H9 (cell line): ENCODE measurements around the gene CCDC7. TPM values are rescaled to one million over a fixed set of nuclear protein-coding genes. Genes with fewer than 3 reads are reported as not detected.

ENCODE experiments used
- DNase-seq: peaks from one replicate; pipeline ENCODE4 v3.0.0-alpha.2; 2017
- H2AFZ ChIP-seq: one replicate; pipeline ENCODE4 v1.6.1; 2013; ENCODE audit warnings: mild to moderate bottlenecking, low read length, control low read depth, moderate library complexity
- H2AK5ac ChIP-seq: 2 replicates; pipeline ENCODE4 v1.6.1; 2013; ENCODE audit warnings: low read length, control low read depth, mixed read lengths; ENCODE audit not compliant: insufficient read length
- H2BK120ac ChIP-seq: one replicate; pipeline ENCODE4 v1.6.1; 2013; ENCODE audit warnings: low read depth, mild to moderate bottlenecking, low read length, control low read depth, inconsistent platforms; ENCODE audit not compliant: poor library complexity, severe bottlenecking
- H2BK12ac ChIP-seq: 2 replicates; pipeline ENCODE4 v1.6.1; 2013; ENCODE audit warnings: low read length, control low read depth, mixed read lengths, low read depth; ENCODE audit not compliant: insufficient read length
- H2BK15ac ChIP-seq: 2 replicates; pipeline ENCODE4 v1.6.1; 2013; ENCODE audit warnings: low read depth, low read length, control low read depth
- H2BK20ac ChIP-seq: one replicate; pipeline ENCODE4 v1.6.1; 2013; ENCODE audit warnings: low read depth, mild to moderate bottlenecking, low read length, control low read depth, inconsistent platforms; ENCODE audit not compliant: poor library complexity, severe bottlenecking
- H2BK5ac ChIP-seq: 2 replicates; pipeline ENCODE4 v1.6.1; 2013; ENCODE audit warnings: low read length, control low read depth, mixed read lengths; ENCODE audit not compliant: insufficient read length
- H3K14ac ChIP-seq: 2 replicates; pipeline ENCODE4 v1.6.1; 2013; ENCODE audit warnings: low read length, control low read depth; ENCODE audit not compliant: insufficient read depth
- H3K18ac ChIP-seq: 2 replicates; pipeline ENCODE4 v1.6.1; 2013; ENCODE audit warnings: low read depth, mild to moderate bottlenecking, mixed read lengths, low read length, control low read depth; ENCODE audit not compliant: insufficient read length
- H3K23ac ChIP-seq: 2 replicates; pipeline ENCODE4 v1.6.1; 2013; ENCODE audit warnings: low read length, control low read depth, mixed read lengths, low read depth; ENCODE audit not compliant: insufficient read length
- H3K23me2 ChIP-seq: 2 replicates; pipeline ENCODE4 v1.6.1; 2013; ENCODE audit warnings: low read depth, mild to moderate bottlenecking, mixed read lengths, low read length, control low read depth; ENCODE audit not compliant: insufficient read length, poor library complexity, severe bottlenecking
- H3K27ac ChIP-seq: 2 replicates; pipeline ENCODE4 v1.5.1; 2013; ENCODE audit warnings: low read length, control low read depth, mixed read lengths, low read depth; ENCODE audit not compliant: insufficient read length
- H3K27me3 ChIP-seq: 2 replicates; pipeline ENCODE4 v1.6.1; 2013; ENCODE audit warnings: low read length, control low read depth, inconsistent platforms; ENCODE audit not compliant: insufficient read depth
- H3K4ac ChIP-seq: 2 replicates; pipeline ENCODE4 v1.6.1; 2013; ENCODE audit warnings: low read depth, mild to moderate bottlenecking, control low read depth, inconsistent platforms, low read length, moderate library complexity
- H3K4me1 ChIP-seq: 2 replicates; pipeline ENCODE4 v1.6.1; 2013; ENCODE audit warnings: low read length, control low read depth, inconsistent platforms; ENCODE audit not compliant: insufficient read depth
- H3K4me2 ChIP-seq: 2 replicates; pipeline ENCODE4 v1.6.1; 2013; ENCODE audit warnings: low read length, control low read depth, mixed read lengths; ENCODE audit not compliant: insufficient read length, insufficient read depth
- H3K56ac ChIP-seq: 2 replicates; pipeline ENCODE4 v1.6.1; 2013; ENCODE audit warnings: low read depth, mild to moderate bottlenecking, mixed read lengths, low read length, control low read depth; ENCODE audit not compliant: insufficient read length
- H3K79me1 ChIP-seq: 2 replicates; pipeline ENCODE4 v1.6.1; 2013; ENCODE audit warnings: low read depth, mild to moderate bottlenecking, moderate library complexity, low read length, control low read depth, inconsistent platforms; ENCODE audit not compliant: insufficient read depth, poor library complexity, severe bottlenecking
- H3K79me2 ChIP-seq: 2 replicates; pipeline ENCODE4 v1.6.1; 2013; ENCODE audit warnings: low read length, control low read depth, inconsistent platforms; ENCODE audit not compliant: insufficient read depth
- H3K9ac ChIP-seq: 2 replicates; pipeline ENCODE4 v1.6.1; 2013; ENCODE audit warnings: low read length, control low read depth, mixed read lengths; ENCODE audit not compliant: insufficient read length; ENCODE audit errors: extremely low read depth
- H3K9me3 ChIP-seq: one replicate; pipeline ENCODE4 v1.6.1; 2013; ENCODE audit warnings: low read depth, low read length, inconsistent platforms; ENCODE audit not compliant: control insufficient read depth
- H3T11ph ChIP-seq: one replicate; pipeline ENCODE4 v1.6.1; 2013; ENCODE audit warnings: mild to moderate bottlenecking, low read length, control low read depth, inconsistent platforms
- H4K20me1 ChIP-seq: one replicate; pipeline ENCODE4 v1.6.1; 2013; ENCODE audit not compliant: control insufficient read depth, insufficient read length, insufficient read depth
- H4K5ac ChIP-seq: 2 replicates; pipeline ENCODE4 v1.6.1; 2013; ENCODE audit warnings: low read depth, mild to moderate bottlenecking, mixed read lengths, low read length, control low read depth; ENCODE audit not compliant: insufficient read length
- H4K8ac ChIP-seq: replicated peaks from 2 replicates; pipeline ENCODE4 v1.6.1; 2013; ENCODE audit warnings: low read length, control low read depth, mixed read lengths, low read depth; ENCODE audit not compliant: insufficient read length
- H4K91ac ChIP-seq: 2 replicates; pipeline ENCODE4 v1.6.1; 2013; ENCODE audit warnings: low read depth, mild to moderate bottlenecking, moderate library complexity, mixed read lengths, low read length, control low read depth; ENCODE audit not compliant: insufficient read length
- H3K27ac Mint-ChIP-seq, 3 experiments: 2 replicates in 2 of 3; 3 replicates in 1 of 3; pipeline ENCODE4 v1.8.0; 2020 to 2021; ENCODE audit warnings: mixed read lengths in 3 of 3, mild to moderate bottlenecking in 1 of 3, moderate library complexity in 1 of 3
- H3K27me3 Mint-ChIP-seq: 2 replicates; pipeline ENCODE4 v1.8.0; 2021; ENCODE audit warnings: low read depth, mild to moderate bottlenecking, moderate library complexity, mixed read lengths
- H3K36me3 Mint-ChIP-seq, 3 experiments: 2 replicates in 2 of 3; 3 replicates in 1 of 3; pipeline ENCODE4 v1.8.0; 2020 to 2021; ENCODE audit warnings: low read depth in 3 of 3, mixed read lengths in 3 of 3; ENCODE audit not compliant: insufficient read depth in 1 of 3
- H3K4me1 Mint-ChIP-seq, 2 experiments: 2 replicates each; pipeline ENCODE4 v1.8.0; 2020; ENCODE audit warnings: mixed read lengths in 2 of 2
- H3K4me3 Mint-ChIP-seq, 2 experiments: 2 replicates in 1 of 2; 3 replicates in 1 of 2; pipeline ENCODE4 v1.8.0; 2020 to 2021; ENCODE audit warnings: mild to moderate bottlenecking in 2 of 2, mixed read lengths in 2 of 2, moderate library complexity in 1 of 2
- H3K9me3 Mint-ChIP-seq, 2 experiments: 2 replicates in 1 of 2; 3 replicates in 1 of 2; pipeline ENCODE4 v1.8.0; 2020; ENCODE audit warnings: mild to moderate bottlenecking in 2 of 2, mixed read lengths in 2 of 2, moderate library complexity in 1 of 2
- CTCF ChIP-seq: fragments of 200-600 bp; sonication (generic); conservative IDR thresholded peaks from 3 replicates; pipeline ENCODE4 v1.8.0; 2021; ENCODE audit warnings: antibody characterized with exemption, mild to moderate bottlenecking
- WGBS: extraction: QIAGEN DNeasy Blood & Tissue Kit; methylation state at CpG from one replicate; pipeline ENCODE4 v1.1.7; 2013; ENCODE audit warnings: missing lambda C conversion rate, low lambda C conversion rate, mixed read lengths; ENCODE audit not compliant: insufficient read length; ENCODE audit errors: extremely low coverage; 5-methylcytosine and 5-hydroxymethylcytosine counted together
- total RNA-seq: library from RNA; stranded (reverse); gene quantifications from 2 replicates; pipeline ENCODE4 v1.2.1, GENCODE V29; 2021

The CCDC7 gene
- total RNA-seq, 1 experiment from 2014 or later: 1.6 TPM

GRCh38 chr10:32413513-32413912 lies 32.4 kb upstream of the CCDC7 start:
- Mint-ChIP-seq H3K9me3 (no peaks in the 10 kb centered on the region), H3K4me1 (no peaks in the 10 kb centered on the region), H3K27ac (no peak overlapping the region), H3K36me3 (no peaks in the 10 kb centered on the region), H3K27me3 (peaks cover 4% of the 10 kb centered on the region), H3K4me3 (no peak overlapping the region)
- H3K79me1 ChIP-seq: no peaks in the 10 kb centered on the region
- no peak overlapping the region for H3K14ac ChIP-seq
- H3K9me3 ChIP-seq: no peaks in the 10 kb centered on the region
- H2BK120ac ChIP-seq: no peak overlapping the region
- no peak overlapping the region for H2AK5ac ChIP-seq
- H3K4ac ChIP-seq: no peak overlapping the region
- no peak overlapping the region for H4K91ac ChIP-seq
- H3K23ac ChIP-seq: no peak overlapping the region
- H3K18ac ChIP-seq: no peak overlapping the region
- H3K27me3 ChIP-seq: no peaks in the 10 kb centered on the region
- no peaks in the 10 kb centered on the region for H3K79me2 ChIP-seq
- no peak overlapping the region for H2AFZ ChIP-seq
- H4K20me1 ChIP-seq: no peaks in the 10 kb centered on the region
- H2BK12ac ChIP-seq: no peak overlapping the region
- H3K4me1 ChIP-seq: no peaks in the 10 kb centered on the region
- TF ChIP-seq CTCF: no peak
- H3K4me2 ChIP-seq: no peak overlapping the region
- H4K5ac ChIP-seq: no peak overlapping the region
- H2BK15ac ChIP-seq: no peak overlapping the region
- H2BK20ac ChIP-seq: no peak overlapping the region
- no peak overlapping the region for H3K56ac ChIP-seq
- H2BK5ac ChIP-seq: no peak overlapping the region
- H3K23me2 ChIP-seq: no peaks in the 10 kb centered on the region
- no peak overlapping the region for H4K8ac ChIP-seq
- WGBS: no CpG with 5 or more reads among the region's 2 CpGs
- DNase-seq: no peak
- H3T11ph ChIP-seq: no peak overlapping the region
- no peak overlapping the region for H3K27ac ChIP-seq
- H3K9ac ChIP-seq: no peak overlapping the region
